ENCODE measurements around the gene F7.

The F7 gene

DNA sequence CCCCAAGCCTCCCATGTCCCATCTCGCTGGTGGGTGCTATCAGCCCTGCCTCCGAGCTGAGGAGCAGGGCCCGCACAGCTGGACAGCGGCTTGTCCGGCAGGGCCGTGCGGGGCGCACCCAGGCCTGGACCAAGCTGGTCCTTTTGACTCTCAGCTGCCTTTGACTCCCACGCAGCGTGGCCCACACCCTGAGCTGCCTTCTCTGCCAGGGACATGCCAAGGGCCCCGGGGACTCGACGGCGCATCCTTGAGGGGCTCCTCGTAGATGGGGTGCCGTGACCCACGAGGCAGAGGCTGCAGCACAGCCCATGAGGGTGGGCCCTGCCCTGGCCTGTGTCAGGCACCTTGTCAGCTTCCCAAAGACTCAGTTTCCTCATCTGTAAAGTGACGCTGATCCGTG, 38.8 kb upstream of the F7 start:
- H3K9me2 ChIP-seq (replicated peaks; ENCODE audit: insufficient read depth, low read length) = no peaks in the 10 kb centered on the region
- TF ChIP-seq, protein P1, sequence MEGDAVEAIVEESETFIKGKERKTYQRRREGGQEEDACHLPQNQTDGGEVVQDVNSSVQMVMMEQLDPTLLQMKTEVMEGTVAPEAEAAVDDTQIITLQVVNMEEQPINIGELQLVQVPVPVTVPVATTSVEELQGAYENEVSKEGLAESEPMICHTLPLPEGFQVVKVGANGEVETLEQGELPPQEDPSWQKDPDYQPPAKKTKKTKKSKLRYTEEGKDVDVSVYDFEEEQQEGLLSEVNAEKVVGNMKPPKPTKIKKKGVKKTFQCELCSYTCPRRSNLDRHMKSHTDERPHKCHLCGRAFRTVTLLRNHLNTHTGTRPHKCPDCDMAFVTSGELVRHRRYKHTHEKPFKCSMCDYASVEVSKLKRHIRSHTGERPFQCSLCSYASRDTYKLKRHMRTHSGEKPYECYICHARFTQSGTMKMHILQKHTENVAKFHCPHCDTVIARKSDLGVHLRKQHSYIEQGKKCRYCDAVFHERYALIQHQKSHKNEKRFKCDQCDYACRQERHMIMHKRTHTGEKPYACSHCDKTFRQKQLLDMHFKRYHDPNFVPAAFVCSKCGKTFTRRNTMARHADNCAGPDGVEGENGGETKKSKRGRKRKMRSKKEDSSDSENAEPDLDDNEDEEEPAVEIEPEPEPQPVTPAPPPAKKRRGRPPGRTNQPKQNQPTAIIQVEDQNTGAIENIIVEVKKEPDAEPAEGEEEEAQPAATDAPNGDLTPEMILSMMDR (IDR thresholded peaks at IDR 0.05; ENCODE audit: insufficient read depth, low read length, poor library complexity, severe bottlenecking) = no peak
- TF ChIP-seq EZH2phosphoT487 (conservative IDR thresholded peaks at IDR 0.05; ENCODE audit: low read length) = no peak
- H3F3A ChIP-seq (ENCODE audit: insufficient read depth) = no peaks in the 10 kb centered on the region
- no peaks in the 10 kb centered on the region for H3K9me3 ChIP-seq (ENCODE audit: insufficient read depth, low read length)
- no peak overlapping the region for H3K4me2 ChIP-seq (ENCODE audit: low read depth, low read length, poor library complexity, severe bottlenecking)
- no peak overlapping the region for H3K27ac ChIP-seq (ENCODE audit: low read depth, low read length)
- no peaks in the 10 kb centered on the region for H3K36me3 ChIP-seq (ENCODE audit: low read length)
- no peak overlapping the region for H3K9ac ChIP-seq (ENCODE audit: low read length)
- H3K4me3 ChIP-seq (ENCODE audit: insufficient read depth, low read length, poor library complexity, severe bottlenecking) = no peak overlapping the region
- H3K27me3 ChIP-seq (ENCODE audit: low read length) = no peaks in the 10 kb centered on the region
- no peaks in the 10 kb centered on the region for H4K20me1 ChIP-seq (ENCODE audit: low read depth, low read length)
- H2AFZ ChIP-seq (ENCODE audit: low read depth, low read length, severe bottlenecking) = no peak overlapping the region
- H3K79me2 ChIP-seq (ENCODE audit: insufficient read depth, low read length) = no peaks in the 10 kb centered on the region

DNA sequence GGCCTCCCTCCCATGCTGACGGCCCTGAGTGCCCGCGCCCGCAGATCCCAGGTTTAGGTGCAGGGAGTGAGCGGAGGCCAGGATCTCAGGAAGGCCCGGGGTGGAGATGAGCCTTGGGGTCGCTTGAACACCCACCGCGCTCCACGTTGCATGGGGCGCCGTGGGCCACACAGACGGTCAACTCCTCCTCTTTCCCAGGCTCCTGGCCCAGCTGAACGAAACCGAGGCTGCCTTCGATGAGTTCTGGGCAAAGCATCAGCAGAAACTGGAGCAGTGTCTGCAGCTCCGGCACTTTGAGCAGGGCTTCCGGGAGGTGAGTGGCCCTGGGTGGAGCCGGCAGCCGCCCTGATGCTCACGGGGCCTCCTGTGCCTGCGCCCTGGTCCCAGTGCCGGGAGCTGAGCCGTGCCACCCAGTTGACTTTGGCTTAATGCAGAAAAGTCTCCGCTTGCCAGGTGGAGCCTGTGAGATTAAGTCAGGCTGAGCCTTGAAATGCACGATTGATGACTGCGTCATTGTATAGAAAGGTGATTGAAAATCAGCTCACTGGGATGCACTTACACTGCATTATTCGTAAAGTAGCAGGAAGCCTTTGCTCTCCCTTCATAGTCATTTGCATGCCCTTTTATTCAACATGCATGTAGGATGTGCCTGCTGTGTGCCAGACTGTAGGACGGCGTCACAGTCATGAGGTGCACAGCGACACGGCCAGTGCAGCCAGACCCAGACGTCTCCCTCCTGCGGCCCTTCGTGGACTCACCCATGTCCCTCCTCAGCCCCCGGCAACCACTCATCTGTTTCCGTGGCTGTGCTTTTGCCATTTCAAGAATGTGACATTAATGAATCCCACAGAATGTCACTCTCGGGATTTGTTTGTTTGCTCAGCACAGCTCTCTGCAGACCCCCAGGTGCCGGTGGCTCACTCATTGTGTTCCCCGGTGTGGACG, 35.5 kb upstream of the F7 start:
- Histone ChIP-seq H4K20me1 (ENCODE audit: low read depth, low read length) (no peaks in the 10 kb centered on the region), H3F3A (ENCODE audit: insufficient read depth) (no peaks in the 10 kb centered on the region), H3K4me2 (ENCODE audit: low read depth, low read length, poor library complexity, severe bottlenecking) (no peak overlapping the region), H3K9ac (ENCODE audit: low read length) (no peak overlapping the region), H3K27me3 (ENCODE audit: low read length) (no peaks in the 10 kb centered on the region), H2AFZ (ENCODE audit: low read depth, low read length, severe bottlenecking) (no peak overlapping the region), H3K9me3 (ENCODE audit: insufficient read depth, low read length) (no peaks in the 10 kb centered on the region), H3K79me2 (ENCODE audit: insufficient read depth, low read length) (no peaks in the 10 kb centered on the region), H3K4me3 (ENCODE audit: insufficient read depth, low read length, poor library complexity, severe bottlenecking) (no peak overlapping the region), H3K27ac (ENCODE audit: low read depth, low read length) (no peak overlapping the region), H3K36me3 (ENCODE audit: low read length) (no peaks in the 10 kb centered on the region), H3K9me2 (replicated peaks; ENCODE audit: insufficient read depth, low read length) (no peaks in the 10 kb centered on the region)
- no peak for TF ChIP-seq EZH2phosphoT487 (conservative IDR thresholded peaks at IDR 0.05; ENCODE audit: low read length)
- TF ChIP-seq, protein P1 (IDR thresholded peaks at IDR 0.05; ENCODE audit: insufficient read depth, low read length, poor library complexity, severe bottlenecking) = no peak

DNA sequence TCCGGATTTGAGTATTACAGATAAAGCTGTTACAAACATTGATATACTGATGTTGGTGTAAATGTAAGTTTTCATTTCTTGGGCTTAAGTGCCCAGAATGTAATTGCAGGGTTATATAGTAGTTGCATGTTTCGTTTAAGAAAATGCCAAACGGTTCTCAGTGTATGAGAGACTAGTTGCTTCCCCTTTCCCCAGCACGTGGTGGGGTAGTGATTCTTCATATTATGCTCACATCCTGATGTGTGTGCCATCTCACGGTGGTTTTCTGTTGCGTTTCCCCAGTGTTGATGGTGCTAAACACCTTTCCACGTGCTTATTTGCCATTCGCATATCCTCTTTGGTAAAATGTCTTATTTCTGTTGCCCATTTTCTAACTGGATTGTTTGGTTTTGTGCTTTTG, 34.7 kb upstream of the F7 start:
- Histone ChIP-seq H3K36me3 (ENCODE audit: low read length) (no peaks in the 10 kb centered on the region), H3K4me3 (ENCODE audit: insufficient read depth, low read length, poor library complexity, severe bottlenecking) (no peak overlapping the region), H3K27ac (ENCODE audit: low read depth, low read length) (no peak overlapping the region), H2AFZ (ENCODE audit: low read depth, low read length, severe bottlenecking) (no peak overlapping the region), H4K20me1 (ENCODE audit: low read depth, low read length) (no peaks in the 10 kb centered on the region), H3K4me2 (ENCODE audit: low read depth, low read length, poor library complexity, severe bottlenecking) (no peak overlapping the region), H3K9ac (ENCODE audit: low read length) (no peak overlapping the region), H3K9me3 (ENCODE audit: insufficient read depth, low read length) (no peaks in the 10 kb centered on the region), H3K27me3 (ENCODE audit: low read length) (no peaks in the 10 kb centered on the region), H3K9me2 (replicated peaks; ENCODE audit: insufficient read depth, low read length) (no peaks in the 10 kb centered on the region), H3K79me2 (ENCODE audit: insufficient read depth, low read length) (no peaks in the 10 kb centered on the region), H3F3A (ENCODE audit: insufficient read depth) (no peaks in the 10 kb centered on the region)
- TF ChIP-seq, protein P1 (IDR thresholded peaks at IDR 0.05; ENCODE audit: insufficient read depth, low read length, poor library complexity, severe bottlenecking) = no peak
- no peak for TF ChIP-seq EZH2phosphoT487 (conservative IDR thresholded peaks at IDR 0.05; ENCODE audit: low read length)
